Gastroesophageal sphincter (tissue), 3 donors: Measurements from ENCODE around the gene APPBP2.

Source experiments
- CTCF ChIP-seq, 4 experiments: fragments of 200-600 bp in 2 of 4; fragments of 450-650 bp in 2 of 4; sonication (generic) in 1 of 4; IDR thresholded peaks; one replicate each; pipeline ENCODE4 v1.5.1; 2017 to 2019; ENCODE audit warnings: antibody characterized with exemption in 4 of 4, mild to moderate bottlenecking in 2 of 4, moderate library complexity in 2 of 4
- EP300 ChIP-seq: sonication (generic); formaldehyde crosslinking; IDR thresholded peaks from one replicate; pipeline ENCODE4 v1.6.1; 2017; ENCODE audit warnings: antibody characterized with exemption, mild to moderate bottlenecking
- POLR2A ChIP-seq, 2 donors: fragments of 450-650 bp; IDR thresholded peaks; one replicate each; pipeline ENCODE4 v1.6.1; 2017; ENCODE audit warnings: antibody characterized with exemption in 2 of 2, mild to moderate bottlenecking in 2 of 2, moderate library complexity in 1 of 2

GRCh38 chr17:60495260-60495659, 30.8 kb downstream of the APPBP2 start:
- TF ChIP-seq CTCF (IDR thresholded peaks at IDR 0.05) = no peak
- no peak for TF ChIP-seq POLR2A (IDR thresholded peaks at IDR 0.05)
- no peak for TF ChIP-seq EP300
